Stimulated activated CD4-positive, alpha-beta T cell treated with anti-CD3 and anti-CD28 coated beads, Interleukin-12 subunit alpha, Interleukin-12 subunit beta, amount 100 ng/mL, for 24 hours (primary cell): ENCODE data around the gene CASTOR1.
"Not testable (repeated sequence)": the region's sequence is repeated elsewhere in the genome, so short reads cannot be mapped to it uniquely, and the experiment has no call there.

Experiments
- DNase-seq, 2 experiments: peaks; one replicate each; pipeline ENCODE4 v3.0.0-alpha.2; 2020; ENCODE audit warnings: low read depth in 2 of 2

CASTOR1 gene

GRCh38 chr22:30289141-30289979, at the start of gene CASTOR1:
Gene CASTOR1 (minus strand): TSS chr22:30289505. CDS start chr22:30289497, 8 bp downstream.
- DNase-seq, result peak; percentile 82 to 95

GRCh38 chr22:30338802-30339201, 49.5 kb upstream of the CASTOR1 start:
- no peak for DNase-seq

GRCh38 chr22:30338341-30338740, 49.0 kb upstream of the CASTOR1 start:
- not testable (repeated sequence) for DNase-seq

DNA sequence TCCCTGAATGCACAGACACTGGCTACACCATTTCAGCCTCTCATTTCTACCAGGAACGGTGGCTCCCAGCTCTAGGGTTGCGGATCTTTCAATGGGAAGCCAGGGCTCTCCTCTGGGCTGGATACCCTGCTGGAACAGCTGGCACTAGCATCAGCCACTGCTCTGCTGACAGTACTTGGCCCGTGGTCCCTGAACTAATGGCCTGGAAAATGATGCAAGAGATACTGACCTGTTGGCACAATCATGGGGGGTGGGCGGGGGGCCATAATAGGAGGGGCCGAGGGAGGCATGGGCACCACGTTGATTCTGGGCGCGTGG, 48.1 kb upstream of the CASTOR1 start:
- DNase-seq, result no peak

- no peak for DNase-seq
Measured at GRCh38 chr22:30336752-30337460, 47.6 kb upstream of the CASTOR1 start.

DNA sequence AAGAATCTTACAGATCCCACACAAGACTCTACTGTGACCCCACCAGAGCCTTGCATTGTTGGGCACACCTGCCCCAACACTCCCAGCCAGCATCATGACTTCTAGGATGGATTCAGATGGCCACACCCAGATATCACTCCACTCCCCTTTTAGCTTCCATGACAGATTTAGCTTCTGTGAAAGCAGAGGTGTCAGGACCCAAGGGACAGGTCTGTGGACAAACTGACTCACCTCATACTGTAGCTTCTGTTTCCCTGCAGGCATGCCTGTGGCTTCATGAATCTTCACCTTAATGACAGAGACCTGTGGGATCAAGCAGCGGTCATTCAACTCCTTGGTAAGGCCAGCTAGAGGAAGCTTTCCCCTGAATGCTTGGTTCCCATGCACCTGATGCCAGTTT, 45.9 kb upstream of the CASTOR1 start:
- DNase-seq, result no peak

DNA sequence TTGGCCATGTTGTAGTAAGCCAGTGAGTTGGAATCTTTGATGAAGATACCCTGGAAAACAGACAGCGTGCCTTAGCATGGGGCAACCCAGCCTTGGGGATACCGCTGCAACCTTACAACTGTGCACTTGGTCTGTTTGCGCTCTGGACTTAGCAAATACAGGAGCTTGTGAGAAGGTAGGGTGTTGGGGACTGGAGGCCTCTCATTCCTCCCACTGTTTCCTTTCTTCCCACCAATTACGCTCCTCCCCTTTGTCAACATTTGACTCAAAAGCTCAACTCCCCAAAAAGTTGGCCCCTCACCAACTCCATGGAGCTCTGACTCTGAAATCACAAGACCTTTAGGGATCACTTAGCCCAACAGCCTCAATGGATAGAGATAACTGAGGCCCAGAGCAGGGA, 45.3 kb upstream of the CASTOR1 start:
- no peak for DNase-seq

DNA sequence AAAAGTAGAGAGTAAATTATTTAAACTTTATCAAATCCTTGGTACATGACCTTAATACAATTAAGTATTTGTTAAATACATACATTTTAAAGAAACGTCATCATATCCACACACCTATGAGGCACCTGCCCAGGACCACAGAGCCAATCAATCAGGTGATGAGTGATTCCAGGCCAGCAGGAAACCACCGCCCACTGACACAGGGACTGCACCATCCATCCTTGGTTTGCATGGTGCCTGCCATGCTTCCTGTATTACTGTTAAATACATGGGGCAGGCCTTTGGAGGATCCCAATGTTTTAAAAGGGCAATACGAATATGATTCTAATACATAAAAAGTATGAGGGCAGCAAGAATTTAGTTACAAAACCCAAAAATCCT, 44.4 kb upstream of the CASTOR1 start:
- no peak for DNase-seq

DNA sequence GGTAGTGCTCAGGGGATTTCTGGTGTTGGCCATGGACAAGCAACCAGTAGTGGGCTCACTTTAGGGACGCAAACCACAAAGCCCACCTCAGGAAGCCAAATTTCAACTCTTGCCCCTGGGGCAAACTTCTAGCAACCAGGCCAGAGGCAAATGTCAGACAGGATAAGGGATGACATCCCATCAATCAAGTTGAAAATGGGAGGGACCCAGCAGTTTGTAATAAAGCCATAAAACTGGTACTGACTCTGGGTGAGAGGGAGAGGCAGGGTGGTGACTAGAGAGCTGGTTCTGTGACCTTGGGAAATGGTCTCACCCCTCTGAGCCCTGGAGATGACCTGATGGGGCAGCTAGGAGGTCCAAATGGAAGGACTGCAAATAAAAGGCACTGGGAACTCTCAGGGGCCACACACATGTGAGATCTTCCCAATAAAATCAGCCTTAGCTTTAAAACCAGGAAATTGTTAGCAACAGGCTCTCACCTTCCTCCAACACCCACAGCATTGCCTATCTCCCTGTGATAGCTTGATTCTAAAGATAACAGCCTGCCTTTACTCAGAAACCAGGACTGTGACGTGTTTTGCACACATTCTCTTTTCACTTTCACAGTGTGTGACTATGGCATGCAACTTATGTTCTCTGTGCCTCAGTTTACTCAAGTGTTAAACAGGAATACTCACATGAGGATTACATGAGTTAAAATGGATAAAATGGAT, 43.8 kb upstream of the CASTOR1 start:
- DNase-seq, result no peak

DNA sequence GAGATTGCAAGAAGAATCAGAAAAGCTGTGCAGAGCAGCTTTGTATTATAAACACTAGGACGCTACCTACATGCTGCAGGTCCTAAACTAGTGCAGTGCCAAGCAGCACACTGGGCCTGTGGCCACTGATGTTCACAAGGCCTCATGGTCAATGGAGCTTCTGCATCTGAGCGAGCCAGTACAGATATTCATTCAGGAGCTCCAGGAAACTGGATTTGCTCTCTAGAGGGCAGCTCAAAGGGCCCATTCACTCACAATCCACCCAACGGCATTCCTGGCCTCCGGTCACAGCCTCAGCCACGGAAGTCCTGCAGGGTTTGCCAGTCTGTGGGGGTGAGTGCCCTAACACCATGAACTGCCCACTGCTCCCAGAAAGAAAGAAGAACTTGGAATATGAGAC, 43.2 kb upstream of the CASTOR1 start:
- DNase-seq, result no peak

GRCh38 chr22:30328466-30329049, 39.3 kb upstream of the CASTOR1 start:
- DNase-seq, result no peak

DNA sequence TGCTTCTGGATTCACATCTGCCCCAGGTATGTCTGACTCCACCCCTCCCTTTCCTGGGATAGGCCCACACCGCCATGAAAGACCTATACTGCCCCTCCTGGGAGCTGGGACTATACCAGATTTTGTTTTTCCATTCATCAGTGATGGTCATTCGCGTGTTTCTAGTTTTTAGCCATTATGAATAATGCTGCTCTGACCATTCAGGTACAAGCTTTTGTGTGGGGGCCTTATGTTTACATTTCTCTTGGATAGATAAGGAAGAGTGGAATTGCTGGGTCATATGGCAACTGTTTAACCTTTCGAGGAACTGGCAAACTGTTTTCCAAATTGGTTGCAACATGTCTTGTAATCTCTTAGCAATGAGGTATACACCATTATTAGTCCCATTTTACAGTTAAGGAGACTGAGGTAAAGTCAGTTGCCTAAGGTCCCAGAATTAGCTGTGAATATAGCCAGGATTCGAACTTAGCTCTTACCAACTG, 38.6 kb upstream of the CASTOR1 start:
- DNase-seq, result no peak

DNA sequence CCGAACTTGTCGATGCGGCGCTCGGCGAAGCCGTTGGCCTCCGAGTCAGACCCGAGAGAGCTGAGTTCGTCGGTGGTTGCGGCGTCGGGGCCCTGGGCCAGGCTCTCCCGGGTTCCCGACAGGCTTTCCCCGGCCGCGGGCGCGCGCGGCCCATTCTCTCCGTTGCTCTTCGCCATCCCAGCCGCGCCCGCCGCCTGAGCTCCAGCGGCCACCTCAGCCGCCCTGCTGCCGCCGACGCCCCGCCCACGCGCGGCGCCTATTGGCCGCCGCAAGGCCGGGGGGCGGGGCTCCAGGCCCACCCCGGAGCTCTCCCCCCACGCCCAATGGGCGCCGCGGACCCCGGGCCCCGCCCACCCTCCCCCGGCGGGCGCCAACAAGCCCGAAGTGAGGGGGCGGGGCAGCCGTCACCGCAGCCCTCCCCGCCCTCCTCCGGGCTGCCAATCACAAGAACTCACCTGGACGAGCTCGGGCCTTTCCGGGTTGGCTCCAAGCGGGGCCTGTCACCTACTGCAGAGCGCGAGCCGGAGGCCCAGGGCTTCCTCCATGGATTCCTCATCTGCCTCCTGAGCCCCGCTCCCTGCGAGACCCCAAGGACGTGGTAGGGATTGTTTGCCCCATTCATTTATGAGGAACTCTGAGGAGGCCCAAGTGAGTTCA, 37.5 kb upstream of the CASTOR1 start, which contains the start of gene TBC1D10A:
Gene TBC1D10A, minus strand, starts transcription at position 236 of the 657 bp plus-strand sequence. Its CDS starts 60 bp downstream, at position 176.
- peak; percentile 84 to 91 for DNase-seq

- DNase-seq, result no peak
Measured at GRCh38 chr22:30326255-30326705, 37.0 kb upstream of the CASTOR1 start.

GRCh38 chr22:30325724-30326254, 36.5 kb upstream of the CASTOR1 start:
- no peak for DNase-seq

DNA sequence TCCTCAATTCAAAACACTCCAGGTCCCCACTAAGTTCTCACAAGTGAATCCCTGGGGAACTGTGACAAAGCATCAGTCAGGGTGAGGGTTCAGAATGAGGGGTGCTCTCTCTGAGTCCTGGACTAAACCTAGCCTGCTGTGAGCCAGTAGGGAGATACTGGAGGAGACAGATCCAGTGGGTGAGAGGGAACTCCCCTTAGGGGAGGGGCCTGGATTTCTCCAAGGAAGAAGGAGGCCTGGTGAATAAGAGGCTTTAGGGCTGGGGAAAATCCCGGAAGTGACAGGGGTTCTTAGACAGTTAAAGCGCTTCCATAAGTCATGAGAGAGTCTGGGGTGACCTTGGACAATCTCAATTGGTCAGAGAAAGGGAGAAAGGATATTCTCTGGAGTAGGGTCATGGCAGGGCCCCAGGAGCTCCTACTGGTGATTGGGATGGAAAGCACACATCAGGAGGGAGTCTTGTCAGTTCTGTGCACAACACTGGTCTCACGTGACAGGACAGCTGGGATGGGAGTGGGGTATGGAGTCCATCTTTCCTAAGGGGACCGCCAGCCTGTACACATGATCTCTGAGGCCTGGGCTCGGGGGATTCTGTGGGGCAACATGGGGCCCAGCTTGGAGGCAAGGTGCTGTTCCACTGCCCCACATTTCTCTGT, 35.9 kb upstream of the CASTOR1 start:
- no peak for DNase-seq

DNA sequence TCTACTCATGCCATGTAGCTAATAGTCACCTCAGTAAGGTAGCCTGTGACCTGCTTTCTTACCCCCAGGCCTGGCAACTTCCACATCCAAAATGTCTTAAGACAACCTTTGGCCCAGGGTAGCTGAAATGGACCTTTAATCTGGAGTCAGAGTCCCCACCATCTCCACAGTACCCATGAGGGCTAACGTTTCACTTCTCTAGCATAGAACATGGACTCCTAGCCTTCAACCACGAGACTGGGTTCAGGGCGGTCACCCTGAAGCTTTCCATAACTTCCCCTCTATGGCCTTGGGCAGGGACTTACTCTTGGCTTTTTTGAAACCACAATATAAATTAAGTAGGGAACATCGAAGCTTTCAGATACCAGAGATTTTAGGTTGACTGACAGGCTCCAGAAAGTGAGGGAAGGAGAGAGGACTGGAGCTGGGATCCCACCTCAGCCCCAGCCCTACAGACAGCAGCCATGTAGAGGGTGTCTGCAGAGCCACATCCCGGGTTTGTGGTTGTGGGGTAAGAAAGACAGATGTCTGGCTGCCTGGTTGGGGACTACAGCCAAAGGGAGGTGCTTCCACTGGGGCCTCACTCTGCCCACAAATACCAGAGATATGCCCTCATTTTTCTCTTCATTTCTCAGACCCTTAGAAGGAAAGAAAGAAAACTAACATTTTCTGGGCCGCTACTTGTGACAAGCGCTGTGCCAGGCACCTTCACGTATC, 34.9 kb upstream of the CASTOR1 start:
- no peak for DNase-seq

DNA sequence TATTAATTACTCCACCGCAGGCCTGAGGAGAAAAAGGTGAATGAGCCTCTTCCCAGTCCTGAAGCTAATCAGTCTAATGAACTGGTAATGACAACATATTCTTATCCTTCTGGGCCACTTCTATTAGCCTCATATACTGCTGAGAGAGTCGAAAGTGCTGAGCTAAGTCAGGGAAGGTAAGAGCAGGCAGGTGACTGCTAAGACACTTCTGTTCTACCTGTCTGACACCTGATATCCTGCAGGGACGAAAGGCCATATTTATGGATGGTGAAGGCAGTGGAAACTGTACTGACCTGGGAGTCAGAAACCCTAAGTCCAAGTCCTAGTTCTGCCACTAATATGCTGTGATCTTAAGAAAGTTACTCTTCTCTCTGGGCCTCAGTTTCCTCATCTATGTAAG, 33.9 kb upstream of the CASTOR1 start:
- DNase-seq, result no peak

DNA sequence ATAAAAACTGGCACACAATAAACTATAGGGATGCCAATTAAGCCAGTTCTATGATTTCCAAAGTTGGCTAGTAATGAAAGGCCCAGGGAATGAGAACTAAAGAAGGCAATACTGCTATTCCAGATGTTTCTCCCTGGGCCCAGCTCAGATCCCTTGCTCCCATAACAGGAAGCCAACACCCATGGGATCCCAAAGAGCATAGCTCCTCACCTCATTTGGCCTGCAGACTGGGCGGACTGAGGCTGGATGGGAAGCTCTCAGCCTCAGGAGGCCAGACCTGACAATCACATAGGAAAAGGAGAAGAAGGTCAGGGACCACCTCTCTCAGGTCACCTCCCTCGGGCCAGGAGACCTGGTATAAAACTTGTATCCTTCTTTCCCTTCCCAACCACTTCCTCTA, 32.2 kb upstream of the CASTOR1 start:
- DNase-seq, result no peak

DNA sequence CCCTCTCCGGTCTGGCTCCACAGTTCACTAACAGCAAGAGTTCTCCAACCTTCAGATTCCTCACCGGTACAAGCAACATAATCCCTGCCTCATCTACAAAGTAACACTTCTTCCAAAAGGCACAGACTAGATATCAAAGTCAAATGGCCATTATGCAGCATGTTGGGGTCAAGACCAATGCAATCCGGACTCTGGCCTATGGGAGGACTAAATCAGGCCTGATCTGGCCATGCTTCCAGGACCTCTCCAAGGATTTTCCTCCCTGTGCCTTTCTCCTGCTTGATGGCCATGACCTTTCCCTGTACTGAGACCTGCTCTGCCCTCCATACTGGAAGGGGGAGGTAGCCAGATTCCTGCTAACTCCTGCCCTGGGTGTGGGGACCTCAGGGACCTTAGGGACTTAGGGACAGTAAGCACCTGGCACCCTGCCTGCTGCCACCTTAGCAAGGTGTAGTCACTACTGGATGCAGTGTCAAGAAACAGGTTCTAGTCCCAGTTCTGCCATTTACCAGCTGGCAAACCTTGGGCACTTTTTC, 30.8 kb upstream of the CASTOR1 start:
- no peak for DNase-seq
